Activated naive CD8-positive, alpha-beta T cell treated with anti-CD3 and anti-CD28 coated beads, Interleukin-2, amount 50 U/mL, for 24 hours (primary cell): ENCODE measurements around the gene RPL23.

ENCODE experiments used
- ATAC-seq: fragments of 150-1000 bp; cut with Tn5 transposase; one replicate; pipeline ENCODE4 v1.10.0; 2021
- DNase-seq: peaks from one replicate; pipeline ENCODE4 v3.0.0; 2021
- H3K27ac Mint-ChIP-seq: one replicate; pipeline ENCODE4 v1.8.0; 2021; ENCODE audit warnings: mild to moderate bottlenecking, mixed read lengths
- H3K27me3 Mint-ChIP-seq: one replicate; pipeline ENCODE4 v1.8.0; 2021; ENCODE audit warnings: mixed read lengths
- H3K36me3 Mint-ChIP-seq: one replicate; pipeline ENCODE4 v1.8.0; 2021; ENCODE audit warnings: low read depth, mixed read lengths
- H3K4me1 Mint-ChIP-seq: one replicate; pipeline ENCODE4 v1.8.0; 2021; ENCODE audit warnings: mixed read lengths
- H3K4me3 Mint-ChIP-seq: one replicate; pipeline ENCODE4 v1.8.0; 2021; ENCODE audit warnings: mild to moderate bottlenecking, moderate library complexity, mixed read lengths
- H3K9me3 Mint-ChIP-seq: one replicate; pipeline ENCODE4 v1.8.0; 2021; ENCODE audit warnings: mixed read lengths

The RPL23 gene

GRCh38 chr17:38809828-38810227 lies 43.7 kb downstream of the RPL23 start:
- Mint-ChIP-seq H3K9me3 (no peaks in the 10 kb centered on the region), H3K27ac (no peak overlapping the region), H3K4me3 (no peak overlapping the region), H3K36me3 (peaks cover 49% of the 10 kb centered on the region), H3K4me1 (no peaks in the 10 kb centered on the region), H3K27me3 (no peaks in the 10 kb centered on the region)
- ATAC-seq (no peak), DNase-seq (no peak)

GRCh38 chr17:38800237-38800760 lies 53.2 kb downstream of the RPL23 start:
- Mint-ChIP-seq H3K4me1 (peaks cover 38% of the 10 kb centered on the region), H3K36me3 (peaks cover 44% of the 10 kb centered on the region), H3K27me3 (no peaks in the 10 kb centered on the region), H3K4me3 (peak overlapping the region; percentile 83), H3K9me3 (no peaks in the 10 kb centered on the region), H3K27ac (peak overlapping the region; percentile 81)
- no peak for DNase-seq
- no peak for ATAC-seq

GRCh38 chr17:38799501-38800236 lies 53.9 kb downstream of the RPL23 start, which contains the start of gene PIP4K2B:
Gene PIP4K2B, minus strand, starts transcription at chr17:38799556. Its CDS starts 132 bp downstream, at chr17:38799424.
- peaks cover 43% of the 10 kb centered on the region for H3K36me3 Mint-ChIP-seq
- peak within 1 kb of the TSS; percentile 94 for H3K27ac Mint-ChIP-seq
- ATAC-seq = peak; percentile 84
- peak; percentile 89 for DNase-seq
- H3K4me3 Mint-ChIP-seq = peak within 1 kb of the TSS; percentile 99
- no peaks in the 10 kb centered on the region for H3K27me3 Mint-ChIP-seq
- H3K9me3 Mint-ChIP-seq = no peaks in the 10 kb centered on the region
- peaks cover 40% of the 10 kb centered on the region for H3K4me1 Mint-ChIP-seq

- no peaks in the 10 kb centered on the region for H3K27me3 Mint-ChIP-seq
- peaks cover 36% of the 10 kb centered on the region for H3K36me3 Mint-ChIP-seq
- no peaks in the 10 kb centered on the region for H3K9me3 Mint-ChIP-seq
- H3K4me3 Mint-ChIP-seq = peak overlapping the region; percentile 99
- H3K27ac Mint-ChIP-seq = peak overlapping the region; percentile 94
- H3K4me1 Mint-ChIP-seq = peaks cover 47% of the 10 kb centered on the region
- DNase-seq (peak; percentile 48), ATAC-seq (peak; percentile 34)
Observed at GRCh38 chr17:38798614-38799500, 54.7 kb downstream of the RPL23 start.
